ENCODE results near the gene CAPN9.

CAPN9 gene

DNA sequence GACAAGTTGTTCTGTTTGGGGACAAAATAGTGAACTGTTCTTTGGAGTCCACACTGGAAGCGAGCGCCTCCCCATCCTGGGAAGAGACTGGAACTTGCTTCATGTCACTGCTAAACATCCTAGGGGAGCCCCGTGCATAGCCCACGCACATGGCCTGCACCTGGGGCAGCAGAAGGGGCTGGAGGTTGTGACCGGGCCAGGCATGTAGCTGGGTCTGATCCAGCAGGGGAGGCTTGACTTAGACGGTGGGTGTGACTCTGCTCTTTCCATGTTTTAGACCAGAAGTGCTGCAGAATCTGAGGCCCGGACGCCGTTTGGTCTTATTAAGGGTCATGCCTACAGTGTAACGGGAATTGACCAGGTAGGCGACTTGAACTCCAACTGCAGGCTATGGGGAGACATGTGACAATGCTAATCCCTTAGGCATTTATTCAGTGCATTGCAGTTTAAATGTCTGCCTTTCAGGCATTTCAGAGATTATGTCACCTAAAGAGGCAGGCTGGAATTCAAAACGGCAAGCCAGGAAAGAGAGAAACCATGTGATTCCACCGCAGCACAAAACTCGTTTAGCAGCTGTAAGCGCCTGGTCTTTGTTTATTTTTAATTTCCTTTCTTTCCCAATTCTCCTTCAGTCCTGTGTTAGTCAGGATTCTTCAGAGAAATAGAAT lies 21.8 kb downstream of the CAPN9 start:
- DNase-seq (ENCODE audit: low read depth in 2 of 2), result no peak

- DNase-seq (ENCODE audit: low read depth in 2 of 2), result no peak
Measured at GRCh38 chr1:230770317-230770716, 23.1 kb downstream of the CAPN9 start.

GRCh38 chr1:230771773-230772354 lies 24.7 kb downstream of the CAPN9 start:
- no peak for DNase-seq (ENCODE audit: low read depth in 2 of 2)

- DNase-seq (ENCODE audit: low read depth in 2 of 2), result no peak
Measured at GRCh38 chr1:230772457-230773395, 25.5 kb downstream of the CAPN9 start.

GRCh38 chr1:230773396-230774033 lies 26.3 kb downstream of the CAPN9 start:
- DNase-seq (ENCODE audit: low read depth in 2 of 2), result no peak

DNA sequence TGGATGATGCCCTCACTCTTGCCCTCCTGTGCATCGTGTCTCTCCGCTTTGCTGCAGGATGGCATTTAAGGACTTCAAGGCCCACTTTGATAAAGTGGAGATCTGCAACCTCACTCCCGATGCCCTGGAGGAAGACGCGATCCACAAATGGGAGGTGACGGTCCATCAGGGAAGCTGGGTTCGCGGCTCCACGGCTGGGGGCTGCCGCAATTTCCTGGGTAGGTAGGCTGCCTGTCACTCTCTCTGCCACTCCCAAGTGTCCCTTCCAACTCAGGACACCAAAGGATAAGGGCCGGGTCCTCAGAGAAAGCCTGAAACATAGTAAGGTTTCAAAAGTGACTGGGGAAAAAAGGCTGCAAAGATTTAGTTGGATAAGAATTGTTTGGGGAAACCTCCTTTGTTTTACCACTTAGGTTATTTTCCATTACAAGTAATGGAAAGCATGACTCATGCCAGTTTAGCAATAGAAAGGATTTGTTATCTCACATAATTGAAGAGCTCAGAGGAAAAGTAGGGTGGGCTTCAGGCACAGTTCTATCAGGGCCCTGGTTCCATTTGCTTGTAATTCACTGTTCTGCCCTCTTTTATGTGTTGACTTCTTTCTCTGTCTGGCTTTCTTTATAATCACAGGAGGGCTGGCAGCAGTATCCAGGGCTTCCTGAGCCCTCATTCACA lies 31.9 kb downstream of the CAPN9 start:
- DNase-seq (ENCODE audit: low read depth in 2 of 2), result no peak

GRCh38 chr1:230781131-230781530 lies 33.9 kb downstream of the CAPN9 start:
- no peak for DNase-seq (ENCODE audit: low read depth in 2 of 2)

- DNase-seq (ENCODE audit: low read depth in 2 of 2), result no peak
Measured at GRCh38 chr1:230781594-230781993, 34.4 kb downstream of the CAPN9 start.

GRCh38 chr1:230784163-230784562 lies 37.0 kb downstream of the CAPN9 start:
- DNase-seq (ENCODE audit: low read depth in 2 of 2), result no peak

DNA sequence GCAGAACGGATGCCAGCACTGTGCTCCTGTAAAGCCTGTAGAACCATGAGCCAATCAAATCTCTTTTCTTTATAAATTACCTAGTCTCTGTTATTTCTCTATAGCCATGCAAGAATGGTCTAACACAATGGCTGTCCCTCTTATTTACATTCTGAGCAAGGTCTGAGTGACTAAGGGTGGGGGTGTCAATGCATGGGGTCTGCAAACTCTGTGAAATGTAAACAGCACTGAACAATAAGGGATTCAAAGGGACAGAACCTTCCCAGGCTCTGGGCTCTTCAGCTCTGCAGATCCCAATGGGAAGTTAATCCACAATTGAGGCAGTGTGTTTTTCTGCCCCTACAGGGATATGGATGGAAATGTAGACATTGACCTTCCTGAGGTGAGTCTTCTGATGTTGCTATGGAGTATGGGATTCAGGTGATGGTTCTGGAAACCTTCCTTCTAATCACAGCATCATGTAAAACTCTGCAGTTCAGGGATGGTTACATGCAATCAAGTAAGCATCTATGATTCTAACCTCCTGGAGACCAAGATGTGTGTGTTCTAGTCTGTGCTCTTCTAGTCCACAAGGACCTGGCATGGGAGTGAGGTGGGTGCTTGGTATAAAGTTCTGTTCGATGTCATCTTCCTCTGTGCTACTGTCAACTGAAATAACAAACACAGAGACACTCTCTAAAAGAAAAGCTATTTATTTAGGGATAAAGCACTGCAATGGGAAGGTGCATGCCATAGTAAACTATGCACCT lies 38.6 kb downstream of the CAPN9 start:
- DNase-seq (ENCODE audit: low read depth in 2 of 2), result no peak

DNA sequence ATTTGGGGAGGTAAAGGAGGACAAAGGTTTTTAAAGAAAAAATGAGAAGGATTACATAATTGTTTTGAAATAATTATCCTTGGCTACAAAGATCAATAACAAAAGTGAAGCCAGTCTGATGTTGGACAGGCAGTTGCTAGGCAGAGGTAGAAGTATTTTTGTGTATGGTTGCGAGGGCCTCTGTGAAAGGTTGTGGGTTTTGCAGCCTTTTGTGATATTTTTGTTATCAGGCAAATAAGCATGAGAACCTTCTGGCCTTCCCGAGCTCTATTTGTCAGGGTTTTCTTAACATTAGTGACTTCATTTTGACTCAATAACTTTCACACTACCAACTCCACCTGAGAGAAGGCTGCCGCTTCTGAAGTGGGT lies 39.2 kb downstream of the CAPN9 start:
- DNase-seq (ENCODE audit: low read depth in 2 of 2), result no peak

- no peak for DNase-seq (ENCODE audit: low read depth in 2 of 2)
Measured at GRCh38 chr1:230787471-230787870, 40.3 kb downstream of the CAPN9 start.

DNA sequence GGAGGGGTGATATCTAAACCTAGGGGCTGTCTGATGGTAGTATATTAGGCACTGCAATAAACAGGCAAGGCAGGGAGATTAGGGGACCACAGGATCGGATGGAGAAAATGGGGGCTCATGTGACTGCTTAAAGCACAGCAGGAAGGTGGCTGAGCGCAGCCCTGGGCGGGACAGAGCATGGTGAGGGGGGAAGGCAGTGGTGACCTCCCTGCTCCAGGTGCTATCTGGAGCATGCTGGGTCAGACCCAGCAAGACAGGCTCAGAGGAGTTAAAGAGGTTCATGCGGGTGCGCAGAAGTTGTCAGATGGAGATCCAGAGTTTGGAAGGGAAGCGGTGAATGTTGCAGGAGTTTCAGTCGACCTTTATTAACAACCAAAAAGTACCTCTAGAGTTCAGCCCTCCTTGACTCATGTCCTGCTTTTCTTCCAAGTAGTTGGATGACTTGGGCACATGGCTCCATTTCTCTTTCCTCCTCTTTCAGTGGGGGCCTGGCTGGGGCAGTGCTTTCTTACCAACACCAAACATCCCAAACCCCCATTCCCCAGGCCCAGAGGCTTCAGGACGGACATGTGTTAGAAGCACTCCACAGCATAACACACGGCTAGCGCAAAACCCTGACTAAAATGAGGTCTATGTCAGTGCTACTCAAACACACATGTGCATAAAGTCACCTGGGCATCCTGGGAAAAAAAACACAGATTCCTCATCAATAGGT lies 41.5 kb downstream of the CAPN9 start:
- DNase-seq (ENCODE audit: low read depth in 2 of 2), result no peak

GRCh38 chr1:230790026-230790425 lies 42.8 kb downstream of the CAPN9 start:
- no peak for DNase-seq (ENCODE audit: low read depth in 2 of 2)

DNA sequence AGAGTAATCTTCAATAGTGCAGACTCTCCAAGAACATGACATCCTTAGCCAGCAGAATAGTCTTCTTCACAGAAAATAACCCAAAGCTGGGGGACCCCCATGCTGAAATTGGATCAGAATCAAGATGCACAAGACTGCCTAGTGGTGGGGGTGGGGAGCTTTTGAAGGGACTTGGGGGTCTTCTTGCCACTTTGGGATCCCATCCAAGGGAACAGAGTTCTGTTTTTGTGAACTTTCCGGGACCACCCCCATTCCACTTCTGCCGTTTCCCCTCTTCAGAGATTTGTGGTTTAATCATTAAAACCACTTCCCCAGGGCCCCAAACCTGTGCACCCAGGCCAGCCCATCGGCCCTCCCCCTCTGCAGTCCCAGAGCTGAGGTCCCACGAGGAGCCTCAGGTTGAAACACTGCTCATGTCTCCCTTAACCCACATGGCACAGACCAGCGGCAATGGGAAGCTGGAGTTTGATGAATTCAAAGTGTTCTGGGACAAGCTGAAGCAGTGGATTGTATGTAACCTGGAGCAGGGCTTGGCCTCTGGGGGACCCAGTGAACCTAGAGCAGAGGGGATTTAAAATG lies 44.9 kb downstream of the CAPN9 start:
- no peak for DNase-seq (ENCODE audit: low read depth in 2 of 2)

GRCh38 chr1:230792691-230793462 lies 45.7 kb downstream of the CAPN9 start:
- DNase-seq (ENCODE audit: low read depth in 2 of 2), result no peak

- DNase-seq (ENCODE audit: low read depth in 2 of 2), result no peak
Measured at GRCh38 chr1:230793463-230793745, 46.2 kb downstream of the CAPN9 start.

DNA sequence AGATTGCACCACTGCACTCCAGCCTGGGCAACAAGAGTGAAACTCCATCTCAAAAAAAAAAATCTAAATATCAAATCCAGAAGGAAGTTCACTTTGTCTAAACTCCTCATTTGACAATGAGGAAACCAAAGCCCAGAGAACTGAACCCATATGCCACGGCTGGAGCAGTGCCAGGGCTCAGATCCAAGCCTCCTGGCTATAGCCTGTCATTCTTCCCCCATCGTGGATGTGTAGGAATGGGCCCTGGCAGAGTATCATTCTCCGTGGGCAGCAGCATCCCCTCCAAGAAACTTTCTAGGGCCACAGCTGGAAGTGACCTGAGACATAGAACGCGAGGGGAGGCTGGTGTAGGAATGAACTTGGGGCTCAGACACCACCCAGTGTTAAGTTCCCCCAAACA lies 47.2 kb downstream of the CAPN9 start:
- no peak for DNase-seq (ENCODE audit: low read depth in 2 of 2)

DNA sequence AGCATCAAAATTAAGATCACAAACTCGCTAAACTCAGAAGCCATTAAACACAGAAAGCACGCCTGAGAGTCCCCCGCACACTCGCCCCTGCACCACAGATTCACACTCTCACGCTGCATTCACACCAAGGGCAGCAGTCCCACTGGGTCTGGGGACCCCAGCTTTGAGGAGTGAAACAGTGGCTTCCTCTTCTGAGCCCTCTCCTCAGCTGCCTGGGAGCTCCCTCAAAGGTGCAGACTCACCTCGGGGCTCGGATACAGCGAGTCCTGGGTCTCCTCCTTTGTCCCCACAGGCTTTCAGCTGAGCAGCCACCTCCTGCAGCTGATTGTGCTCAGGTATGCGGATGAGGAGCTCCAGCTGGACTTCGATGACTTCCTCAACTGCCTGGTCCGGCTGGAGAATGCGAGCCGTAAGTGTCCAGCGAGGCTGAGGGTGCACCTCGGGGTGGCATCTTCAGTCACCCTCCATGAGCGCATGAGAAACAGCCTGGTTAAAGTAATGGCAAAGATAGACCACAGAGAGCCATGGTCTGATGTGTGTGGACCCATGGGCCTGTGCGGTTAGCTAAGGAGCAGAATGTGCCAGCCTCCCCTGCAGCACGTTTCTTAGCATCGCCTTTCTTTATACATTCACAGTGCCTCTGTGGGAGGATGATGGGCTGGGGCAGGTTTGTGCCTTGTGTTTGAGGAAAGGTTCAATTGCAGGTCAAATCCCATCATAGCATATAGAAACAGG lies 47.9 kb downstream of the CAPN9 start:
- DNase-seq (ENCODE audit: low read depth in 2 of 2), result no peak
